GM21786 (cell line): Measurements from ENCODE around the gene PSPC1.

Source experiments
- ATAC-seq: cut with Tn5 transposase; IDR thresholded peaks from one replicate; pipeline ENCODE4 v1.9.1; 2021; ENCODE audit not compliant: unreplicated experiment

The PSPC1 gene

GRCh38 chr13:19674898-19675297, 107.8 kb downstream of the PSPC1 start:
- ATAC-seq: no peak

GRCh38 chr13:19673473-19674430, 109.0 kb downstream of the PSPC1 start:
- ATAC-seq: no peak

- no peak for ATAC-seq
Observed at GRCh38 chr13:19672990-19673389, 109.8 kb downstream of the PSPC1 start.

GRCh38 chr13:19670147-19670546, 112.6 kb downstream of the PSPC1 start:
- no peak for ATAC-seq

GRCh38 chr13:19668778-19669177, 114.0 kb downstream of the PSPC1 start:
- ATAC-seq: no peak

GRCh38 chr13:19665427-19665859, 117.3 kb downstream of the PSPC1 start:
- ATAC-seq: no peak

GRCh38 chr13:19664481-19665230, 118.1 kb downstream of the PSPC1 start:
- ATAC-seq: no peak

GRCh38 chr13:19663416-19663979, 119.2 kb downstream of the PSPC1 start:
- no peak for ATAC-seq

- no peak for ATAC-seq
Observed at GRCh38 chr13:19661561-19661960, 121.2 kb downstream of the PSPC1 start.

GRCh38 chr13:19661126-19661525, 121.6 kb downstream of the PSPC1 start:
- ATAC-seq: no peak

- ATAC-seq: no peak
Observed at GRCh38 chr13:19658831-19659230, 123.9 kb downstream of the PSPC1 start.

GRCh38 chr13:19657872-19658591, 124.7 kb downstream of the PSPC1 start:
- no peak for ATAC-seq
